GM23338 (cell line): Measurements from ENCODE around the gene FAM222A.

ENCODE experiments used
- CREB1 ChIP-seq: fragments of 250-450 bp; sonication (Bioruptor Pico); IDR thresholded peaks from 2 replicates; pipeline ENCODE4 v1.5.0; 2020; ENCODE audit warnings: low read depth, mild to moderate bottlenecking, moderate library complexity
- EZH2 ChIP-seq: fragments of 200-600 bp; sonication (generic); IDR thresholded peaks from one replicate; pipeline ENCODE4 v1.8.0; 2017; ENCODE audit warnings: antibody characterized with exemption, mild to moderate bottlenecking, low read depth; ENCODE audit not compliant: unreplicated experiment
- EZH2phosphoT487 ChIP-seq: fragments of 200-600 bp; sonication (generic); IDR thresholded peaks from one replicate; pipeline ENCODE4 v1.8.1; 2018; ENCODE audit warnings: antibody characterized with exemption; ENCODE audit not compliant: unreplicated experiment
- JUNB ChIP-seq: IDR thresholded peaks from one replicate; pipeline ENCODE4 v1.6.1; 2016; ENCODE audit warnings: antibody characterized with exemption; ENCODE audit not compliant: unreplicated experiment
- POLR2AphosphoS5 ChIP-seq: IDR thresholded peaks from 2 replicates; pipeline ENCODE4 v1.6.1; 2016; ENCODE audit warnings: antibody characterized with exemption, low read depth
- ZNF114 ChIP-seq: fragments of 250-450 bp; sonication (Bioruptor Pico); IDR thresholded peaks from 2 replicates; pipeline ENCODE4 v1.5.0; 2020; ENCODE audit warnings: mild to moderate bottlenecking, moderate library complexity
- ZNF331 ChIP-seq: fragments of 250-450 bp; sonication (Bioruptor Pico); IDR thresholded peaks from 2 replicates; pipeline ENCODE4 v1.5.0; 2020; ENCODE audit warnings: low read depth, mild to moderate bottlenecking, moderate library complexity
- TF ChIP-seq, protein P1 (sequence below), 2 experiments: fragments of 200-600 bp in 1 of 2; sonication (generic) in 1 of 2; conservative IDR thresholded peaks; 2 replicates each; pipeline versions ENCODE4 v1.5.1 to v1.6.1; 2016 to 2017; ENCODE audit warnings: antibody characterized with exemption in 2 of 2, low read depth in 2 of 2, mild to moderate bottlenecking in 2 of 2, moderate library complexity in 1 of 2
- TF ChIP-seq, protein P2 (sequence below): IDR thresholded peaks from one replicate; pipeline ENCODE4 v1.6.1; 2018; ENCODE audit warnings: antibody characterized with exemption; ENCODE audit not compliant: unreplicated experiment

DNA sequence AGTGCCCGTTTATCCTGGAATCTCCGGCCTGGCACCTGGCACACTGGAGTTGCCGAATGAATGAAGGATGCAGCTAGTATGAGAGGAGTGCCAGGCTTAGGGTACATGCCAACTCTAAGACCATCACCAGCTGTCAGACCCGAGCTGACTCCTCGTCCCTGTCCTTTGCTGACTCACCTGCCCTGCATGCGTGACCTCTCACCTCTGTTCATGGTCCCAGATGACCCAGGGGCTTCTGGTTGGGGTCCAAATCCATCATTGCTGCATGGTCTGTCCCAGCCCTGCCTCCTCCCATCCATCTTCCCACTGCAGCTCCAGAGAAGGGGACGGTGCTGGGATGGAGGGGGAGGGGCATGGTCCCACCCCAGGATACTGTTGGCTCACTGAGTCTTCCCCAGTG lies 9.9 kb upstream of the FAM222A start:
- TF ChIP-seq, protein P1, sequence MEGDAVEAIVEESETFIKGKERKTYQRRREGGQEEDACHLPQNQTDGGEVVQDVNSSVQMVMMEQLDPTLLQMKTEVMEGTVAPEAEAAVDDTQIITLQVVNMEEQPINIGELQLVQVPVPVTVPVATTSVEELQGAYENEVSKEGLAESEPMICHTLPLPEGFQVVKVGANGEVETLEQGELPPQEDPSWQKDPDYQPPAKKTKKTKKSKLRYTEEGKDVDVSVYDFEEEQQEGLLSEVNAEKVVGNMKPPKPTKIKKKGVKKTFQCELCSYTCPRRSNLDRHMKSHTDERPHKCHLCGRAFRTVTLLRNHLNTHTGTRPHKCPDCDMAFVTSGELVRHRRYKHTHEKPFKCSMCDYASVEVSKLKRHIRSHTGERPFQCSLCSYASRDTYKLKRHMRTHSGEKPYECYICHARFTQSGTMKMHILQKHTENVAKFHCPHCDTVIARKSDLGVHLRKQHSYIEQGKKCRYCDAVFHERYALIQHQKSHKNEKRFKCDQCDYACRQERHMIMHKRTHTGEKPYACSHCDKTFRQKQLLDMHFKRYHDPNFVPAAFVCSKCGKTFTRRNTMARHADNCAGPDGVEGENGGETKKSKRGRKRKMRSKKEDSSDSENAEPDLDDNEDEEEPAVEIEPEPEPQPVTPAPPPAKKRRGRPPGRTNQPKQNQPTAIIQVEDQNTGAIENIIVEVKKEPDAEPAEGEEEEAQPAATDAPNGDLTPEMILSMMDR (conservative IDR thresholded peaks at IDR 0.05; ENCODE audit: low read depth in 2 of 2), result no peak
- no peak for TF ChIP-seq ZNF331 (CRISPR knock-in tag)
- no peak for TF ChIP-seq POLR2AphosphoS5
- TF ChIP-seq, protein P2, sequence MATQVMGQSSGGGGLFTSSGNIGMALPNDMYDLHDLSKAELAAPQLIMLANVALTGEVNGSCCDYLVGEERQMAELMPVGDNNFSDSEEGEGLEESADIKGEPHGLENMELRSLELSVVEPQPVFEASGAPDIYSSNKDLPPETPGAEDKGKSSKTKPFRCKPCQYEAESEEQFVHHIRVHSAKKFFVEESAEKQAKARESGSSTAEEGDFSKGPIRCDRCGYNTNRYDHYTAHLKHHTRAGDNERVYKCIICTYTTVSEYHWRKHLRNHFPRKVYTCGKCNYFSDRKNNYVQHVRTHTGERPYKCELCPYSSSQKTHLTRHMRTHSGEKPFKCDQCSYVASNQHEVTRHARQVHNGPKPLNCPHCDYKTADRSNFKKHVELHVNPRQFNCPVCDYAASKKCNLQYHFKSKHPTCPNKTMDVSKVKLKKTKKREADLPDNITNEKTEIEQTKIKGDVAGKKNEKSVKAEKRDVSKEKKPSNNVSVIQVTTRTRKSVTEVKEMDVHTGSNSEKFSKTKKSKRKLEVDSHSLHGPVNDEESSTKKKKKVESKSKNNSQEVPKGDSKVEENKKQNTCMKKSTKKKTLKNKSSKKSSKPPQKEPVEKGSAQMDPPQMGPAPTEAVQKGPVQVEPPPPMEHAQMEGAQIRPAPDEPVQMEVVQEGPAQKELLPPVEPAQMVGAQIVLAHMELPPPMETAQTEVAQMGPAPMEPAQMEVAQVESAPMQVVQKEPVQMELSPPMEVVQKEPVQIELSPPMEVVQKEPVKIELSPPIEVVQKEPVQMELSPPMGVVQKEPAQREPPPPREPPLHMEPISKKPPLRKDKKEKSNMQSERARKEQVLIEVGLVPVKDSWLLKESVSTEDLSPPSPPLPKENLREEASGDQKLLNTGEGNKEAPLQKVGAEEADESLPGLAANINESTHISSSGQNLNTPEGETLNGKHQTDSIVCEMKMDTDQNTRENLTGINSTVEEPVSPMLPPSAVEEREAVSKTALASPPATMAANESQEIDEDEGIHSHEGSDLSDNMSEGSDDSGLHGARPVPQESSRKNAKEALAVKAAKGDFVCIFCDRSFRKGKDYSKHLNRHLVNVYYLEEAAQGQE, result no peak
- TF ChIP-seq EZH2phosphoT487, result no peak
- no peak for TF ChIP-seq JUNB
- no peak for TF ChIP-seq CREB1 (CRISPR knock-in tag)
- no peak for TF ChIP-seq EZH2
- TF ChIP-seq ZNF114 (CRISPR knock-in tag), result no peak
